ENCODE results near the gene SLC16A13.

GRCh38 chr17:6994118-6994598 is 41.7 kb upstream of the SLC16A13 start:
- TF ChIP-seq, protein P1, sequence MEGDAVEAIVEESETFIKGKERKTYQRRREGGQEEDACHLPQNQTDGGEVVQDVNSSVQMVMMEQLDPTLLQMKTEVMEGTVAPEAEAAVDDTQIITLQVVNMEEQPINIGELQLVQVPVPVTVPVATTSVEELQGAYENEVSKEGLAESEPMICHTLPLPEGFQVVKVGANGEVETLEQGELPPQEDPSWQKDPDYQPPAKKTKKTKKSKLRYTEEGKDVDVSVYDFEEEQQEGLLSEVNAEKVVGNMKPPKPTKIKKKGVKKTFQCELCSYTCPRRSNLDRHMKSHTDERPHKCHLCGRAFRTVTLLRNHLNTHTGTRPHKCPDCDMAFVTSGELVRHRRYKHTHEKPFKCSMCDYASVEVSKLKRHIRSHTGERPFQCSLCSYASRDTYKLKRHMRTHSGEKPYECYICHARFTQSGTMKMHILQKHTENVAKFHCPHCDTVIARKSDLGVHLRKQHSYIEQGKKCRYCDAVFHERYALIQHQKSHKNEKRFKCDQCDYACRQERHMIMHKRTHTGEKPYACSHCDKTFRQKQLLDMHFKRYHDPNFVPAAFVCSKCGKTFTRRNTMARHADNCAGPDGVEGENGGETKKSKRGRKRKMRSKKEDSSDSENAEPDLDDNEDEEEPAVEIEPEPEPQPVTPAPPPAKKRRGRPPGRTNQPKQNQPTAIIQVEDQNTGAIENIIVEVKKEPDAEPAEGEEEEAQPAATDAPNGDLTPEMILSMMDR (IDR thresholded peaks at IDR 0.05) = no peak
- no peak for TF ChIP-seq POLR2A (IDR thresholded peaks at IDR 0.05)
- TF ChIP-seq POLR2AphosphoS5 (IDR thresholded peaks at IDR 0.05) = no peak
- TF ChIP-seq EP300 (IDR thresholded peaks at IDR 0.05) = no peak

Measured in gastroesophageal sphincter (tissue), 3 donors.